Peyer's patch (tissue), 4 donors: ENCODE results near the gene SHISA8.

ENCODE experiments used
- CTCF ChIP-seq, 6 experiments: fragments of 450-650 bp in 4 of 6; fragments of 200-600 bp in 2 of 6; sonication (generic) in 1 of 6; IDR thresholded peaks; one replicate each; pipeline ENCODE4 v1.5.1; 2017 to 2019; ENCODE audit warnings: antibody characterized with exemption in 6 of 6, mild to moderate bottlenecking in 3 of 6, moderate library complexity in 1 of 6
- POLR2A ChIP-seq, 2 donors: fragments of 450-650 bp; IDR thresholded peaks; one replicate each; pipeline ENCODE4 v1.5.1; 2017; ENCODE audit warnings: antibody characterized with exemption in 2 of 2, mild to moderate bottlenecking in 2 of 2, moderate library complexity in 2 of 2

GRCh38 chr22:41928593-41929417, 13.9 kb upstream of the SHISA8 start:
- no peak for TF ChIP-seq CTCF (IDR thresholded peaks at IDR 0.05)
- no peak for TF ChIP-seq POLR2A (IDR thresholded peaks at IDR 0.05)
